GM21576 (cell line): ENCODE results near the gene MSRB3.
"Not testable (repeated sequence)": the region's sequence is repeated elsewhere in the genome, so short reads cannot be mapped to it uniquely, and the experiment has no call there.

Experiments used
- ATAC-seq: cut with Tn5 transposase; IDR thresholded peaks from one replicate; pipeline ENCODE4 v1.9.1; 2021; ENCODE audit warnings: mild to moderate bottlenecking, moderate library complexity; ENCODE audit not compliant: unreplicated experiment

The MSRB3 gene

GRCh38 chr12:65285532-65285931 is 7.0 kb downstream of the MSRB3 start:
- ATAC-seq = not testable (repeated sequence)

GRCh38 chr12:65287426-65287825 is 8.9 kb downstream of the MSRB3 start:
- no peak for ATAC-seq

- no peak for ATAC-seq
These were observed 13.8 kb downstream of the MSRB3 start for GRCh38 chr12:65292241-65292640.

- ATAC-seq = no peak
These were observed 15.3 kb downstream of the MSRB3 start for GRCh38 chr12:65293735-65294134.

- ATAC-seq = no peak
These were observed 16.3 kb downstream of the MSRB3 start for GRCh38 chr12:65294641-65295262.

GRCh38 chr12:65296508-65297265 is 18.2 kb downstream of the MSRB3 start:
- ATAC-seq = no peak

GRCh38 chr12:65300097-65300496 is 21.6 kb downstream of the MSRB3 start:
- no peak for ATAC-seq

- ATAC-seq = no peak
These were observed 22.3 kb downstream of the MSRB3 start for GRCh38 chr12:65300679-65301349.

- ATAC-seq = no peak
These were observed 24.4 kb downstream of the MSRB3 start for GRCh38 chr12:65302891-65303290.

- ATAC-seq = no peak
These were observed 27.0 kb downstream of the MSRB3 start for GRCh38 chr12:65305346-65305950.

- no peak for ATAC-seq
These were observed 28.1 kb downstream of the MSRB3 start for GRCh38 chr12:65306366-65307168.

GRCh38 chr12:65307169-65307501 is 28.7 kb downstream of the MSRB3 start:
- ATAC-seq = no peak

GRCh38 chr12:65308006-65308405 is 29.5 kb downstream of the MSRB3 start:
- no peak for ATAC-seq

- ATAC-seq = no peak
These were observed 30.2 kb downstream of the MSRB3 start for GRCh38 chr12:65308601-65309071.

GRCh38 chr12:65311260-65311659 is 32.8 kb downstream of the MSRB3 start:
- no peak for ATAC-seq

GRCh38 chr12:65313719-65314317 is 35.3 kb downstream of the MSRB3 start:
- ATAC-seq = no peak

GRCh38 chr12:65315238-65315637 is 36.8 kb downstream of the MSRB3 start:
- ATAC-seq = not testable (repeated sequence)

GRCh38 chr12:65318186-65318685 is 39.8 kb downstream of the MSRB3 start:
- ATAC-seq = no peak

GRCh38 chr12:65319688-65320200 is 41.3 kb downstream of the MSRB3 start:
- no peak for ATAC-seq

- ATAC-seq = no peak
These were observed 44.6 kb downstream of the MSRB3 start for GRCh38 chr12:65323070-65323469.
